ENCODE results near the gene APPL2.
"Not testable (repeated sequence)": the region's sequence is repeated elsewhere in the genome, so short reads cannot be mapped to it uniquely, and the experiment has no call there.

APPL2 gene

DNA sequence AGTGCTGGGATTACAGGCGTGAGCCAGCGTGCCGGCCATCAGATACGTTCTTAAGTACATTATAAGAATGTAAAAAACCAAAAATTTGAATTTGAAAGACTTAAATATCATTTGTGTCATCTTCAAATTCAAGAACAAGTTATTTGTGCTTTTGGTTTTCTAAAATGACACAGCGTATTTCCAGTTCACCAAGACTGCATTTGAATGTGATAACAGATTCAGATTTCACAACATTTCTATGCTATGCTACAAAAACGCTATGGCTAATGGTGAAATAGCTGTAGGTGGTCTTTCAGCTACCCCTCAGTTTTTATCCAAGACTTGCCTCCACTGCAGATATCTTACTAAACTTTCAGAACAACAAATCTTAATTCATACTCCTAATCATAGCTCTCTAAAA is 46.7 kb downstream of the APPL2 start:
- DNase-seq = no peak

DNA sequence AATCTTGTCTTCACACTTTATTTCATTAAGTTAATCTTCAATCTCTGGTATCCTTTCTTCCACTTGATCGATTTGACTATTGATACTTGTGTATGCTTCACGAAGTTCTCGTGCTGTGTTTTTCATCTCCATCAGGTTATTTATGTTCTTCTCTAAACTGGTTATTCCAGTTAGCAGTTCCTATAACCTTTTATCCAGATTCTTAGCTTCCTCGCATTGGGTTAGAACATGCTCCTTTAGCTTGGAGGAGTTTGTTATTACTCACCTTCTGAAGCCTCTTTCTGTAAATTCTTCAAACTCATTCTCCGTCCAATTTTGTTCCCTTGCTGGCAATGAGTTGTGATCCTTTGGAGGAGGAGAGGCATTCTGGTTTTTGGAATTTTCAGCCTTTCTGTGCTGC is 52.0 kb downstream of the APPL2 start:
- DNase-seq = not testable (repeated sequence)

DNA sequence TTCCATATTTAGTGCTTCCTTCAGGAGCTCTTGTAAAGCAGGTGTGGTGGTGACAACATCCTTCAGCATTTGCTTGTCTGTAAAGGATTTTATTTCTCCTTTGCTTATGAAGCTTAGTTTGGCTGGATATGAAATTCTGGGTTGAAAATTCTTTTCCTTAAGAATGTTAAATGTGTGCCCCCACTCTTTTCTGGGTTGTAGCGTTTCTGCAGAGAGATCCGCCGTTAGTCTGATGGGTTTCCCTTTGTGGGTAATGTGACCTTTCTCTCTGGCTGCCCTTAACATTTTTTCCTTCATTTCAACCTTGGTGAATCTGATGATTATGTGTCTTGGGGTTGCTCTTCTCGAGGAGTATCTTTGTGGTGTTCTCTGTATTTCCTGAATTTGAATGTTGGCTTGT is 52.6 kb downstream of the APPL2 start:
- not testable (repeated sequence) for DNase-seq

DNA sequence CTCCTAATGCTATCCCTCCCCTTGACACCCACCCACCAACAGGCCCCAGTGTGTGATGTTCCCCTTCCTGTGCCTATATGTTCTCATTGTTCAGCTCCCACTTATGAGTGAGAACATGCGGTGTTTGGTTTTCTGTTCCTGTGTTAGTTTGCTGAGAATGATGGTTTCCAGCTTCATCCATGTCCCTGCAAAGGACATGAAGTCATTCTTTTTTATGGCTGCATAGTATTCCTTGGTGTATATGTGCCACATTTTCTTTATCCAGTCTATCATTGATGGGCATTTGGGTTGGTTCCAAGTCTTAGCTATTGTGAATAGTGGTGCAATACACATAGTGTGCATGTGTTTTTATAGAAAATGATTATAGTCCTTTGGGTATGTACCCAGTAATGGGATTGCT is 56.9 kb downstream of the APPL2 start:
- not testable (repeated sequence) for DNase-seq

DNA sequence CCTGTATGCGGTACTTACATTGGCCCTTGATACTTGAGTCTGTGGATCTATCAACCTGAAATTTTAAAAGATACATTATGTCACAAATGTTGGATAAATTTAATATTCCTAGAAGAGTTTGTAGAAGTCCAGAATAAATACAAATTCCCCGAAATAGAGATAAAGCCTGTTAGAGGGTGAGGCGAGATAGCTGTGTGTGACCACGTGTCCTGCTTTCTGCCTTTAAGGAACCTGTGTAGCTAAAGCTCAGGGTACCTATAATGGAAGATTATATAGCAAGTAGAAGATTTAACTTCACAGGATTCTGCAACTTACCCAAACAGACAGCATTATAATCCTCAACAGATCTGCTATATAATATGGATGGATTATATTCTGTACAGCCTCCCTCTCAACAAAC is 58.8 kb downstream of the APPL2 start:
- DNase-seq = no peak

DNA sequence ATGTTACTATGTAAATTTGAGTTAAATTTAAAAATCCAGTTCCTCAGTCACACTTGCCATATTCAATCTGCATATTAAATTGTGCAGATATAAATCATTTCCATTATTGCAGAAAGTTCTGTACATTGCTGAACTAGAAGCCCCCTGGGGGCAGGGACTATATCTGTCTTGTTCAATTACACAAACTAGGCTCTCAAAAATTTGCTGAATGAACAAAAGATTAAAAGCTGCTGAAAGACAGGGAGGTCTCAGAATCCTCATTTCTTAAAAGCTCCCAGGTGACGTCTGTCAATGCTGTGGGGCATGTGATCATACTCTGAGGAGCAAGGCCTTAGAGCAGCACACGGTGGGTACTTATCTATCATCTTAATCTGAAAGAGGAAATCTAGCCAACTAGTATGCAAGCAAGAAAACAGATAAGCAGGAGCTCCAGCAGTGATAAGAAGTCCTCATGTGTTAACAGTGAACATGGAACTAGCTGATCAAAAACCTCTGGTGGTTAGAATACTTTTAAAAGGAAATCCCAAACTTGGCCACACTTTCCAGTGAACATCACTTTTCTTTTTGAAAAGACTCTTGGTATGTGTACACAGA is 60.5 kb downstream of the APPL2 start:
- no peak for DNase-seq

DNA sequence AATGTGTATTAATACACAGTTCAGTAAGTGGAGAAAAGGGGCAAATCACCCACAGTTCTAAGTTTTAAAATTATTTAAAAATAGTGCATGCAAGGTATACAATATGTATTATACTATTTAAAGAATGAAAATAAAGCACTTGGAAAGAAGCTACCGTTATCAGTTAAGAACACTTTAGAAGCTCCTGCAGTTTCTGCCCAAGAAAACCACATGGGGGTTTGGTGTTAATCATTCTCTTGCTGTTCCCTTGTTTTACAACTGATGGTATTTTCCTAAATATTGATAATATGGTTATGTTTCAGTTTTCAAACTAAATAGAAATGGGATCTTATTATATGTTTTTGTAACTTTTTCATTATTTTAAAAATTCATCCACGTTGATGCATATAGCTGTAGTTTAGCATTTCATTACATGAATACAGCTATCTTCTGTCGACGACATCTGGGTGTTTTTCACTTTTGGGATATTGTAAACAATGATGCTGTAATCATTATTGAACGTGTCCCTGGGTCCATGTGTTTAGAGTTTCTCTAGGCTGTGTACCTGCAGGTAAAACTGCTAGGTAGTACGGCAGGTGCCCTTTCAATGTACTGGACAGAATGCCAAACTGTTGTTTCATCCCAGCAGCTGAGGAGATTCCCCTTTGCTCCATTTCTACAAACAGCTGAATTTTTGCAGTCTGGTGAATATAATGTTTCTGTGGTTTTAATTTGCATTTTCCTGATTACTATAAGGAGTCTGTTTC is 64.1 kb downstream of the APPL2 start:
- DNase-seq = no peak

DNA sequence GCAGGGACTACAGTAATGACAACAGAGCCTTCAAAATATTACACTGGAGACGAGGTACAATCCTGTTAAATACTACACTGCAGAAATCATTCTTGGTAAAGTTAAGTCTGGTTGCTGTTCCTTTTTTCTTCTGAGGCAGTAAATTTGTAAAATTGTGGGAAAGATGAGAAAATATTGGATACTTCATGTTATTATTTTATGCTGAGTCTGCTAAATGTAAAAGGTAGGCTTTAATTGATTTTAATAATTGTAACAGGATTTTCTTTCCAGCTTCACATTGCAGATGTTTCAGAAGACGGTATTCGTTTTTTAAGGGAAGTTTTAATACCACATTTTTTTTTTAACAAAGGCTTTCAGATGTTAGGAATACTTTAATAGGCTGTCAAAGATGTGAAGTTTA is 65.8 kb downstream of the APPL2 start:
- no peak for DNase-seq

DNA sequence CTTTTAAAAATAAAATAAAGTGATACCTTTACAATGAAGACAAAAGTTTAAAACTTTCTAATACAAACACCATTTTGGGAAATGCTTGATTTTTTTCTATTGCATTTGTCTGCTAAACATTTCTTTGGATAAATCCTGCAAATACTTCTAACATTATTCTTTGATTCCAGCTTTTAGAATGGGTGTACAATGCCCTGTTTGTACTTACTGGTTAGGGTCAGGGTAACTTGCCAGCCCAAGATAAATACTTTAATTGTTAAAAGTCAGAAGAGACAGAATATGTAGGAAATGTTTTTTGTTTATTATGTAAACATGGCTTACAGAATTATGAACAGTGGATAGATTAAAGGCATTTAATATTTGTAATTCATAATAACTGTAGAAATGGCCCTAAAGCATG is 68.0 kb downstream of the APPL2 start:
- no peak for DNase-seq

DNA sequence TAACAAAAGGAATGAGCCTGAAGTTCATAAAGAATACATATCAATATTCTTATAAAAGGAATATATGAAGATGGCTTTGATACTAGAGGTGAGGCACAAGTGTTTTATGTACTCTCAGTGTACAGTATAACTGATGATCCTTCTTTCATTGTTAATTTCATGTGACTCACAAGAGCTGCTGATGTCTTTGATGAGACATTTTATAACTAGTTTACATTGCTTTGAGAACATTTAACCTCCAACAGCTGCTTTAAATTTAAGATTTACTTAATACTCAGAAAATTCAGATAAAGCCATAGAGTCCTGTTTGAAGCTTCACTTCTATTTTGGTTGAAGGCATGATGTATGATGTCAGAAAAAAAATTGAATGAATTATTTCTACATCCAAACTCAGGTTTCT is 68.6 kb downstream of the APPL2 start:
- DNase-seq = no peak

DNA sequence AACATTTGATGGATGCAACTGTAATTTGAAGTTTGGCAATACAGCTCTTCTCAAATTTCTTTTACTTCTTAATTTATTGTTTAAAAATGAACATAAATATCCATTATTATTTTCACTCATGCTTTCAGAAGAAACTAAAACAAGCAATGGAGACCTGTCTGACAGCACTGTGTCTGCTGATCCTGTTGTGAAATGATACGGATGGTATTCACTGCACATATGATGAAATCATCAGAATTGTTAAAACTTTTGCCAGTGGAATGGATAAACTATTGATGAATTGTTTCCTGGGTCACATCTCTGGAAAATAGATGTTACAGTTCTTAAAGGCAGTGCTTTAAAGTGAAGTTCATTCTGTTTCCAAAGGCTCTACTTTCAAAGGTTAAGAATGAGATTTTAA is 69.2 kb downstream of the APPL2 start:
- no peak for DNase-seq

DNA sequence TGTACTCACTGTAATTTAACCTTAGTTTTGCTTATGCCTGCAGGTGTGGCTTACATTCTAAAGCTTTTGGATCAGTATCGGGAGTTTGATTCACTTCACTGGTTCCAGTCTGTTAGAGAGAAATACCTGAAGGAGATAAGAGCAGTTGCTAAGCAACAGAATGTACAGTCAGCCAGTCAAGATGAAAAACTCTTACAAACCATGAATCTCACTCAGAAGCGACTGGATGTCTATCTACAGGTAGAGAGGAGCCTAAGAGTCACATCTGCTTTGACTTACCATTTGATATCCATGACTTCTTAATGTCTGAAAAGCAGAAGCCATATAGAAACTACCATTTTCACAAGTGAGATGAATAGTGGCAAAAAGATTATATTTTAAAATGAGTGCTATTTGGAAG is 71.9 kb downstream of the APPL2 start:
- no peak for DNase-seq

DNA sequence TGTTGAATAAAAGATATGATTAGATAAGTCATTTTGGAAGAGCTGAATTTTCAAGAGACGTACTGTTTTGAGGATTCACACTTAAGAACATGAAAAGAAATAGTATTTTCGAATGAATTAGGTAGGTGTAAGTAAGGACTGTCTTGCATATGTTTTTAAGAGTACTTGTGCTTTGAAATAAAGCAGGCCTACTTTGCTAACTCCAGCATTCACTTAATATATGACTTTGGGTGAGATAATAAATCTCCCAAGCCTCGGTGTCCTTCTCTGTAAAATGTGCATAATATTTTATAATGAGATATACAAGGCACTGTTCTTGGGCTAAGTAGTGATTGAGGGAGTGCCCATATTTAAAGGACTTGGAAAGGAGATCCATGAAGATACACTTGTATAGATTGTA is 73.8 kb downstream of the APPL2 start:
- DNase-seq = no peak

DNA sequence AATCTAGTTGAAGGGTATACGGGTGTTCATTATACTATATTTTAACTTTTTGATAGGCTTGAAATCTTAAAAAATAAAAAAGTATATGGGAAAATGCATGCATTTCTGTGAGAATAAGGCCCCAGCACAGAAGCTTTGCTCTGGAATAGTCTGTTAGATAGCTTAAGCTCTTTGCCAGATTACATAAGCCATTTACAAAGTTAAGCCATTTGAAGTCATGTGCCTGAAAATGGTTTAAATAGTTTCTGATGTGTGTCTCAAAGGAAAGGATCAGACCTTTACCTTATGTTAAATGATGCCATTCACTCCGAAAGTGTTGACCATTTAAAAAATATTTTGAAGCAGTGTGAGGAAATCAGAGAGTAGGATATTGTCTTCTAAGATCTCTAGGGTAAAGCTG is 77.1 kb downstream of the APPL2 start:
- no peak for DNase-seq

DNA sequence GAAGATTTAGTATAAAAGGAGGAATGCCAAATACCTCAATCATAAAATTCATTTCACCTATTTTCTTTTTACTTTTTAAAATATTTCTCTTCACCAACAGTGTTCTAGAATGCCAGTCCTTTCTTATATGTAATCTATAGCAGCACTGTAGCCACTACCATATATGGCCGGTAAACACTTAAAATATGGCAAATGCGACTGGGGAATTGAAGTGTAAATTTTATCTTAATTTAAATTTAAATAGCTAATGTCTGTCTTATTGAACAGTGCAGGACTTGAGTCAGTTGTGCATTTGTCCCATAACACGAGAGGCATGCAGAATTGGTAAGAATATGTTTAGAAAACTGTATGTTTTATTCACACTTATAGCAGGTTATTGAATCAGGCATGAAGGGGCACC is 78.4 kb downstream of the APPL2 start:
- DNase-seq = no peak

DNA sequence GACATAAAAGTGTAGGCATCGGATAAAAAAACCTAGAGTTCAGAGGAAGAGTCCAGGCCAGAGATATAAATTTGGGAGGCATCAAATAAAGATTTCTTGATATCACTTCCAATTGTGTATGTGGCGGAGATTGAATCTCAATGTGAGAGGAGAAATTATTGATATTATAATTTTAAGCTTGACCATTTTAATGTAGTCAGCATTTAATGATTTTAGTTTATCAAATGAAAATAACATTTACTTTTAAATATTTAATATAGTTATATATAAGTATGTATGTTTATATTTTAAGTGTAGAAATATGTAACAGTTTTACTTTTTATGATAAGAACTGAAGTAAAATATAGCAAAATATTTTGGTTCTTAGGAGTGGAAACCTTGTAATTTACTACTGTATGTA is 79.7 kb downstream of the APPL2 start:
- no peak for DNase-seq

DNA sequence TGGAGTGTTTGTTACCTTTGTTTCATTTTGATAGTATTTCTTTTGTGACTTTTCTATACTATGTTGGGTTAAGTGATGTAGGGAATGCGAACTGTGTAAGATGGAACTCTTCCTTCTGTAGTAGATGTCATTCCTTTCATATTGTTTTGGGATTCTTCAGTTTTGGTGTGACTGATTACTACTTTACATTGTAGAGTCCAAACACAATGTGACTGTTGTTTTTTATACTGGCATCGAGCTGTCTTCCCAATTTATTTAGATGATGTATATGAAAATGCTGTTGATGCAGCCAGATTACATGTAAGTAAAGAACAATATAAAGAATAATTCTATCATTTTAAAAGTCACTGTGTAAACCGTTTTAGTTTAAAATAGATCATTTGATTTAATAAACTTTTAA is 93.7 kb downstream of the APPL2 start:
- DNase-seq = no peak

DNA sequence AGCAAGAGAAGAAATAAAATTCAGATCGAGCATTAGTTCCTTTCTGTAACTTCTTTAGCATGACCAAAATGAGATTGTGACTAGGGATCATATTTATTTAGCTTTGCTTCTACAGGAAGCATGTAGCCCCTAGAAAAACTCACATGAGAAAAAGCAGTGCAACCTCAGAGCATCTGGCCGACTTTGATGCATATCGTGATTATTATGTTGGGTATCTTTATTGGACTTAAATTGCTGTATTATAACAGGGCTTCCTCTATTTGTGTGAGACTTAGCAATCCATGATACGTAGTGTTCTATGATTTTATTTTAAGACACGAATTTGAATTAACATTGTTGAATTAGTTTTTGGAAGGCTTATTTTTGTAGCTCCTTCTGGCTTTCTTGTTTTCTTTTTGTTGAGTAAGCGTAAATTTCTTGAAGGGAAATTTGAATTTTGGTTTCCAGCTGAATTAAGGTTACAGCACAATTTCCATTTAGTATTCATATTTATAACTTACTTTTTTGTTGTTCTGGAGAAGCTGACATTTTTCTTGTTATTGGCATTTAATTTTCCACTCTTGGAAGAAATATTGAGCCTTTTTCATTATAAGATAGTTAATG is 94.6 kb downstream of the APPL2 start:
- DNase-seq = no peak

DNA sequence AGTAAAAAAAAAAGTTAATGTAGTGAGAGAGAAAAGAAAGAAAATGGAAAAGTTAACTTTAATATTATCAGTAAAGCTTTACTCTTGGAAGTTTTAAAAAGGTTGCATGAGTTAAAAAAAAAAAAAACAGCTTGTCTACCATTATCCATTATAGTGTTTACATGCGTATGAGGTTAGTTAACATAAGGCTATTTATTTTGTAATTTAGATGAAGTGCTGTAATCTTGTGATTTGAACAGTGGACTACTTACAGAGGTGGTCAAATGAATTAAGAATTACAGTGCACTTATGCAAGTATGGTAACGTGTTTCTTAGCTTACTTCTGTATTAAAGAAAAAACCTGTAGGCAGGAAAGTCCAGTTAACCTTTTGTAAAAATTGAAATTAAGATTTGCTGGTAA is 97.7 kb downstream of the APPL2 start:
- no peak for DNase-seq

Measured in activated naive CD4-positive, alpha-beta T cell (primary cell).